ENCODE measurements around the gene OVOL3.

OVOL3 gene

GRCh38 chr19:36093146-36093662 lies 17.7 kb upstream of the OVOL3 start:
- DNase-seq: no peak
- peaks cover 63% of the 10 kb centered on the region for H3K36me3 ChIP-seq
- no peak for TF ChIP-seq CTCF (IDR thresholded peaks at IDR 0.05; ENCODE audit: low read depth, low read length)

GRCh38 chr19:36093687-36094086 lies 17.3 kb upstream of the OVOL3 start:
- H3K36me3 ChIP-seq: peaks cover 58% of the 10 kb centered on the region
- H3K27me3 ChIP-seq (ENCODE audit: insufficient read depth, low read depth, severe bottlenecking): no peaks in the 10 kb centered on the region
- no peak for TF ChIP-seq CTCF (IDR thresholded peaks at IDR 0.05; ENCODE audit: low read depth, low read length)
- no peak overlapping the region for H3K4me3 ChIP-seq (ENCODE audit: low read depth, low read length)
- DNase-seq: no peak
- no peaks in the 10 kb centered on the region for H3K9me3 ChIP-seq (ENCODE audit: severe bottlenecking)
- no peak overlapping the region for H3K27ac ChIP-seq

More at GRCh38 chr19:36093146-36093662, 17.7 kb upstream of the OVOL3 start:
- Histone ChIP-seq H3K27me3 (ENCODE audit: insufficient read depth, low read depth, severe bottlenecking) (no peaks in the 10 kb centered on the region), H3K27ac (no peak overlapping the region), H3K9me3 (ENCODE audit: severe bottlenecking) (no peaks in the 10 kb centered on the region), H3K4me3 (ENCODE audit: low read depth, low read length) (no peak overlapping the region)

GRCh38 chr19:36097036-36097435 lies 13.9 kb upstream of the OVOL3 start:
- Histone ChIP-seq H3K4me3 (ENCODE audit: low read depth, low read length) (no peak overlapping the region), H3K9me3 (ENCODE audit: severe bottlenecking) (no peaks in the 10 kb centered on the region), H3K36me3 (peaks cover 63% of the 10 kb centered on the region), H3K27ac (no peak overlapping the region), H3K27me3 (ENCODE audit: insufficient read depth, low read depth, severe bottlenecking) (no peaks in the 10 kb centered on the region)
- no peak for TF ChIP-seq CTCF (IDR thresholded peaks at IDR 0.05; ENCODE audit: low read depth, low read length)
- DNase-seq: no peak

- Histone ChIP-seq H3K27ac (no peak overlapping the region), H3K27me3 (ENCODE audit: insufficient read depth, low read depth, severe bottlenecking) (no peaks in the 10 kb centered on the region), H3K9me3 (ENCODE audit: severe bottlenecking) (no peaks in the 10 kb centered on the region), H3K4me3 (ENCODE audit: low read depth, low read length) (no peak overlapping the region), H3K36me3 (peaks cover 69% of the 10 kb centered on the region)
- no peak for TF ChIP-seq CTCF (IDR thresholded peaks at IDR 0.05; ENCODE audit: low read depth, low read length)
- no peak for DNase-seq
Measured at GRCh38 chr19:36099166-36099785, 11.7 kb upstream of the OVOL3 start.

- Histone ChIP-seq H3K9me3 (ENCODE audit: severe bottlenecking) (no peaks in the 10 kb centered on the region), H3K27me3 (ENCODE audit: insufficient read depth, low read depth, severe bottlenecking) (no peaks in the 10 kb centered on the region), H3K4me3 (ENCODE audit: low read depth, low read length) (no peak overlapping the region), H3K27ac (no peak overlapping the region), H3K36me3 (peaks cover 71% of the 10 kb centered on the region)
- DNase-seq: no peak
- no peak for TF ChIP-seq CTCF (IDR thresholded peaks at IDR 0.05; ENCODE audit: low read depth, low read length)
Measured at GRCh38 chr19:36100476-36100875, 10.5 kb upstream of the OVOL3 start.
